ENCODE data around the gene STIM1.
A peak's percentile ranks its signal among the peaks of the same experiment; 100 is the strongest.

STIM1 gene

DNA sequence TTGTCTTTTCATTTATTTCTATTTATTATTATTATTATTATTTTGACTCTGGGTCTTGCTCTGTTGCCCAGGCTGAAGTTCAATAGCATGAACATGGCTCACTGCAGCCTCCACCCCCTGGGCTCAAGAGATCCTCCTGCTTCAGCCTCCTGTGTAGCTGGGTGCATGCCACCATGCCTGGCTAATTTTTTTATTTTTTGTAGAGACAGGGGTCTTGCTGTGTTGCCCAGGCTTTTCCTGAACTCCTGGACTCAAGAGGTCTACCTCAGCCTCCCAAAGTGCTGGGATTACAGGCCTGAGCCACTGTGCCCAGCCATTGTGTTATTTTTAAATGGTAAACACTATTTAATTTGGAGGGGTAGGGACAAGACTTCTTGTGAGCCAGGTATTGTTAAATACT is 215.9 kb downstream of the STIM1 start:
- DNase-seq (ENCODE audit: low read depth), result no peak

DNA sequence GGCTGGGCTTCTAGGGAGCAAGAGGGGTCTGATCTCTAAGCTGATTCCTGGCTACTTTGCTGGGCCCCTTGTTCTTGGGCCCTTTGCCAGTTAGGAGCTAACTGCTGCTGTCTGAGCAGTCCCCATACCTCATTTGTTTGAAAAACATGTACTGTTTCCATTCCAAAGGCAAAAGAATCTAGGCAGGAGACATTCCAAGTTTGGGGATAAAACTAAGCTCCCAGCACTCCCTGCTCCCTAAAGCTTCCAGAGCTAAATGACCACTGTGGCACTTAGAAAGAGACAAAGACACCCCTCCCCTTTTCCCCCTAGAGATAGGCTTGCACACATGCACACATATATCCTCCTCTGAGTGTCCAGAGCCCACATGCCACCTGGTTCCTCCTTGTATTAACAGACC is 216.4 kb downstream of the STIM1 start:
- no peak for DNase-seq (ENCODE audit: low read depth)

DNA sequence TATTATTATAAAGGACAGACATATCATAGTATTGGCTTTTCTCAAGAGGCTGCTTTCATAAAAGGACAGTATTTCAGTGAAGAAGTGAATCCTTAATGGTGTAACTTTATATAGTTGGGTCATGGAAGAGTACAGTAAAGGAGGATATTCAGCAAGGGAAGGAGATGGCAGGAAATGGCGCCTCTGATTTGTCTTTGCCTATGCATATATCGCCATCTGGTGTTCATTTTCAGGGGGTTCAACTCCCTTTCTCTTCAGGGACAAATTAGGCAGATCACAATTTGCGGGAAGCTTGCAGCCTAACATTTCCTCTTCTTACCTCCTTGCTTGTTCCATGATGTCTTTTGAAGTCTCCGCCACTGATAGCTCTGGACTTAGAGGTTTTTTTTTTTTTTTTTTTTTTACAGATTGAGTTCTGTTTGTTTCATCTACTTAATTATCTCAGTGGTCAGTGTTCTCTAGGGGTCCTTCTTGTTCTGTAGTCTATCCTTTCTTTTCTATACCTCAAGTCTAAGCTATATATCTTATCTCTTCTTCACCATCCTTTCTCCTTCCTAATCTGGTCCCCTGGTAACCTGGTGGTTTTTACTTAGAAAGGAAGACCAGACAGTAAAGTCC is 217.3 kb downstream of the STIM1 start:
- DNase-seq (ENCODE audit: low read depth), result peak; percentile 43

DNA sequence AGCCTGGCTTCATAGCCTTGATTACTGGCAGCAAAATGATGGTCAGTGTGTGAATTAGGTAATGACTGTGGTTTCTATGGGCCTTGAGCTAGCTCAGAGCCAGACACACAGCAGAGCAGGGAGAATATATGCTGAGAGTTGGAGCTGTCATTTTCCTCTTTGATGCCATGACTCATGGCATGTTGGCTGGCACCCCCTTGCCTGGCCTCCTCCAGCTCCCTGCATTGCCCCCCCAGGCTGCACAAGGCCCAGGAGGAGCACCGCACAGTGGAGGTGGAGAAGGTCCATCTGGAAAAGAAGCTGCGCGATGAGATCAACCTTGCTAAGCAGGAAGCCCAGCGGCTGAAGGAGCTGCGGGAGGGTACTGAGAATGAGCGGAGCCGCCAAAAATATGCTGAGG is 218.8 kb downstream of the STIM1 start:
- no peak for DNase-seq (ENCODE audit: low read depth)

DNA sequence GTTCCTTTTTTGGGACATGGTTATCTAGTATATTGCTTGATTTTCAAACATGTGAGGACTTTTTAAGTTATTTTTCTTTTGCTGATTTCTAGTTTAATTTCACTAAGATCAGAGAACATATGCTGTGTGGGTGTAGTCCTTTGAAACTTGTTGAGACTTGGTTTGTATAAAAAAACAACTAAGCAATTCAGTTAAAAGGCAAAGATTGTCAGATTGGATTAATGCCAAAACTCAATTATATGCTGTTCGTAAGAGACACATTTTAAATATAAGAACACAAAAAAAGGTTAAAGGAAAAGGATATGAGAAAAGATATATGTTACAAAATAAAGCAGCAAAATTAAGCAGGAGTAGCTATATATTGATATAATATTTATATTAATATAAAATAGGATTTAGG is 221.3 kb downstream of the STIM1 start:
- DNase-seq (ENCODE audit: low read depth), result no peak

DNA sequence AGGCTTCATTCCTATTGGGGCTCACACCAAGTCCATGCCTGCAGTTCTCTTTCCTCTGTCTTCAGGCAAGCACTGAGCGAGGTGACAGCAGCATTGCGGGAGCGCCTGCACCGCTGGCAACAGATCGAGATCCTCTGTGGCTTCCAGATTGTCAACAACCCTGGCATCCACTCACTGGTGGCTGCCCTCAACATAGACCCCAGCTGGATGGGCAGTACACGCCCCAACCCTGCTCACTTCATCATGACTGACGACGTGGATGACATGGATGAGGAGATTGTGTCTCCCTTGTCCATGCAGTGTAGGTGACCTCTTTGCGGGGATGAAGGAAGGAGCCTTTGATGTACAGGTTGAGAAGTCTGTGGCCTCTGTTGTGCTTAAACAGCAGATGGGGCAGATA is 227.7 kb downstream of the STIM1 start:
- DNase-seq (ENCODE audit: low read depth), result no peak

DNA sequence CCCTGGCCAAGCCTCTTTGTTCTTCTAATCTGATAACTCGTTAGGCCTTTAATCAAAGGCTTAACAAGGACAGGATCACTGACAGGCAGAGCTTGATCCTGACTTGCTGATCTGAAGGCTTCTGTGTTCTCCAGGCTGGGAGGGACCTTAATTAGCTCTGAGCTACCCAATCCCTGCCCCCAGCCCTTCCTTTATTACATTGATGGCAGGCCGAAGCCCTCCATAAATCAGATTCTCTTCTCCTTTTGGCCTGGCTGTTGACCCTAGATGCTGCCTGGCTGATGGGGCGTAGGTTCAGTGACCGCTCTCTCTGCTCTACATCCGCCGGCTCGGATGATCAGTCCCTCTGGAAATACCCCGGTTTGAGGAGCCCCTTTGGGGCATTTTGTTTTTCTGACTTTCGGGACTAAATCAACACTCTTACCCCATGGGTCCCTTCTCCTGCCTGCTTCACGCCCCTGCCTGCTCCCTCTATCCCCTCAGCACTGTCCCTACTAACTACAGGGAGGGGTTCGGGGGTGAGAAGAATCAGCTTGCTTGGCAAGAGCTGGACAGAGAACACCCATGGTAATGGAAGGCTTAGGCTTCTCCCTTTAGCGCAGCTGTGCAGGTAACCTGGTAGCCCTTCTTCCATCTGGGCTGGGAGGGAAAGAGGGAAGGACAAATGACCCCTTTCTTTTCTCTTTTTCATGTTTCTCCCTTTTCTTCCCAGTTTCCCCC is 229.1 kb downstream of the STIM1 start:
- no peak for DNase-seq (ENCODE audit: low read depth)

DNA sequence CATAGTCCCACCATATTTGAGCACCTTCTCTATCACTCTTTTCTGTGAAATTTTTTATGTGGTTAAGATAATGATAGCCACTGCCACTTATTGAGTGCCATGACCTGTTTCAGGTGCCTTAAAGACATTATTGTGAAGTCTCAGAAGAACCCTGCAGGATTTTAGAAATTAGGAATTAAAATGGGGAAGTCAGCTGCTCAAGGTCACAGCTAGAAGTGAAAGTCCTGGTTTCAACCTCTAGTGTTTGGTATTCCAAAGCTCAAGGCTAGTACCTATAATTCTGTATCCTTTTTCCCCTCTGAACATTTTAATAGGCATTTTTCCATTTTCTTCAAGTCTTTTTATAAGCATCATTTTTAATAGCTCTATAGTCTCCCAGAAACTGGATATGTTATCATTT is 230.1 kb downstream of the STIM1 start:
- no peak for DNase-seq (ENCODE audit: low read depth)

DNA sequence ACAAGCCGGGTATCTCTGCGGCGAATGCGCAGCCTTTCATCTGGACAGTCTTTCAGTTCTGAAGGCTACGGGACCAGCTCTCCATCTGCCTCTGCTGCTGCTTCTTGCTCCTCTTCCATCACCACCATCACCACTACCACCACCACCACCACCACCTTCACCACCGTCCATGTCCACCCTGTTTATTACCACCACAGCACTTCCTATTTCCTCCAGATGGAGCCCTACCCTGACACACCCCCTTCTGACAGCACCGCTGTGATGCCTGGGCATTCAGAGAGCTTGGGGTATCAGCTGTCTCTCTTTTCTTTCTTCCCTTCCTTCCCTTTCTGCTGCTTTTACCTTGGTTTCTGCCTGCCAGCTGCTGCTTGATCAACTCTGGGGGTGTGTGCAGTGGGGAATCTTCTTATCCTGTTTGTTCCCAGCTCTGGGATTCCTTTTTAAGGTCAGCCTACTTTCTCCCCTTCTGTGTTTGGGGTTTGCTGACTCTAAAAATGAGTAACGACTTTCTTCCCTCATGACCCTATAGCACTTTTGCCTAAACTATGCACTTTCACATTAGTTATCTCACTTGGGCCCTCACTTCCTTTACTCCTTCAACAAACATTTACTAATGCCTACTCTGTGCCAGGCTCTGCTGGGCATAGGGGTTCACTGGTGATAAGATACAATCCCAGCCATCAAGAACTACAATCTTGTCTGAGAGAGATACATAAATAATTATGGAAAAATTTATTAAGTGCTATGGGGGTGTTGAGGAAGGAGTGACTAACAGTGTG is 231.3 kb downstream of the STIM1 start:
- DNase-seq (ENCODE audit: low read depth), result no peak

DNA sequence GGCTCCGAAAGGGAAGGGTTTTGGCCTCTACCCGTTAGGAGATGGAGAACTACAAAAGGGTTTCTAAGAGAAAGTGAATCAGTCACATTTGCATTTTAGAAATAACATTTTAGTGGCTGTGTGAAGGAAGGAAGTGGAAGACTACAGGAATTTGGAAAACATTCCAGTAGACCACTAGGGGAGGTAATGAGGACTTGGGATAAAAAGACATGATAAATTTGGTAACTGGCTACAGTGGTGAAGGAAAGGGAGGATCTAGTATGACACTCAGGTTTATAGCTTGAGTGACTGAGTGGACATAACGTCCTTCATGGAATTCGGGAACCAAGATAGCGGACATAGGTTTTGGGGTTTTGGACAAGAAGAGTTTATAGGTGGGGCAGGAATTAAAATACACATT is 232.1 kb downstream of the STIM1 start:
- no peak for DNase-seq (ENCODE audit: low read depth)

DNA sequence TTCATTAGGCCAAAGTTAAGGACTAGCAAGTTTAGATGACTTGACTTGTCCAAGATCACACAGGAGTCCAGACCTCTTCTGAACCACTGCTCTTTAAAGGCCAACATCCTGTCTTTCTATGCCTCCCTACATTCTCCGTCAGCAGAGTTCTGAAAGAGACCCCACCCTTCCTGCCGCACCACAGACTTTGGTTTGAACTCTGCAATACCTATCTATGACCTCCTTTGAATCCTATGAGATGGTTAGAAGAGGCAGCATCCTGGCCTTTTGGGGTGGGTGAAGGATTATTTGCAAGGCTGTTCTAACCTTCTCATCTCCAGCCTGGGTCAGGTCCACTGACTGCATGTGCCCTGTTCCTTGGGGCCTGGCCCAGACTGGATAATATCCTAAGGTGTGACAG is 234.8 kb downstream of the STIM1 start:
- DNase-seq (ENCODE audit: low read depth), result no peak

DNA sequence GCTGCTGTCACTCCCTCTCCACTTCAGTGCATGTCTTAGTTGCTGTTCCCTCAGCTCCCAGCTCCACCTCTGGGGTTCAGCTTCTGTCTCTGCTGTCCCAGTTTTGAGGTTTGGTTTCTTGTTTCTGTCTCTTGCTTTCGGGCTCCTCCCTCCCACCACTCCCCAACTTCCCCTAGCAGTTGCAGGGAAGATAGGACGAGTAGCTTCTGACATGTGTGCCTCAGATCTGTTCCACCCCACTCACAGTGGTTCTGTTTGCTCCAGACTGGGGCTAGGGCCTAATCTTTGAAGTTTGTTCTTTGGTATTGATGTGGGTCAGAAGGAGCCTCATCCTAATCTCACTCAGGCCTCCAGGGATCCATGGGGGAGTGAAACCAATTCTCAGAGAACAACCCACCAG is 236.6 kb downstream of the STIM1 start:
- DNase-seq (ENCODE audit: low read depth), result no peak

DNA sequence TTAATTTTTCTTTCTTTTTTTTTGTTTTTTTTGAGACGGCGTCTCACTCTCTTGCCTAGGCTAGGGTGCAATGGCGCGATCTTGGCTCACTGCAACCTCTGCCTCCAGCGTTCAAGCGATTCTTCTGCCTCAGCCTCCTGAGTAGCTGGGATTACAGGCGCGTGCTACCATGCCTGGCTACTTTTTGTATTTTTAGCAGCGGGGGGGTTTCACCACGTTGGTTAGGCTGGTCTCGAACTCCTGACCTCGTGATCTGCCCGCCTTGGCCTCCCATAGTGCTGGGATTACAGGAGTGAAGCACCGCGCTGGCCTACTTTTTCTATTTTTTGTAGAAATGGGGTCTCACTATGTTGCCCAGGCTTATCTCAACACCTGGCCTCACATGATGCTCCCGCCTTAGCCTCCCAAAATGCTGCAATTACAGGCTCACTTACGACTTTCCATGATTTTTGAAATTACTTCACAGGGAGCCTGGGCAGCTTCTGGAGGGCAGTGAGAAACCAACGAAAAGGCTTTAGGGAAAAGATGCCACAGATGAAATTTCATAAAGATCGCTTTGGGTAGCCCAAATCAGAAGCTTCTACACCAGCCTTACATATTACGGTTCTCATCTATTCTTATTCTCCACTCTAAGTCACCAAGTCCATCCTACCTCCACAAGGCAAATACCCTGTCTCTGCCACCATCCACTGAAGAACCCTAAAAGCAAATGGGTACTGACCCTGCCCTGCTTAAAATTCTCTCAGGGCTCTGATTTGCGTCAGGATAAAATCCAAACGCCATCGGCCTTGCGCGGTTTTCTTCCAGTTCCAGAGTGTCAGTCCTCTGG is 238.3 kb downstream of the STIM1 start:
- DNase-seq (ENCODE audit: low read depth), result no peak

DNA sequence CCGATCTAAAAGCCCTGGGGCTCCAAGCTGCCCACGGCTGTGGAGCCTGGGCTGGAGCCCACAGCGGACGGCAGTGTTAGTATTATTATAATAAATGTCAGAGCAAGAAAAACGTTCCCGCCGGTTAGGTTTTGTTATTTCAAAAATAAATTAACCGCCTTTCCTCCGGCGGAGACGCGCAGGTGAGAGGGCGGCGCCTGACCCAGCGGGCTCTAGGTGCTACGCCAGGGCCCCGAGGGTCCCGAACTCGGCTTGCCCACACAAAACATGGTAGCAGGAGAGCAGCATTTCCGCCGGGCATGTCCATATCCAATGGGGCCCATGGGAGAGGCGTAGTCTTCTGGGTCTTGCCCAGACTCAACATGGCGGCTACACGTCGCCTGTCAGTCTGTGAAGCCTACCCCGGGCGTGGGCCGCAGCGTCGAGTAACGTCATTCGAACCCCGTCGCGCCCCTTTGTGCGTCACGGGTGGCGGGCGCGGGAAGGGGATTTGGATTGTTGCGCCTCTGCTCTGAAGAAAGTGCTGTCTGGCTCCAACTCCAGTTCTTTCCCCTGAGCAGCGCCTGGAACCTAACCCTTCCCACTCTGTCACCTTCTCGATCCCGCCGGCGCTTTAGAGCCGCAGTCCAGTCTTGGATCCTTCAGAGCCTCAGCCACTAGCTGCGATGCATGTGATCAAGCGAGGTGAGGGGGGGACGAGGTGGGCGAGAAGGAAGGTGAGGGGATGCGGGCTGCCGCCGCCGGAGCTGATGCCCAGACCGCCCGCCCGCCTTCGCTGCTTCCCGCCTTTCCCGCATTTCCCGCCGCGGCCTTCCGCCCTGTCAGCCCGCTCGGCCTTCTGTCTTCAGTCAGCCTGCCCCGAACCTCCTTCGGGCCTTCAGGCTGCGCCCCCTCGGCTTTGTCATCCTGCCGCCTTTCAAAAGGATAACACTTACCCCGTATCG is 239.2 kb downstream of the STIM1 start, which contains the start of gene RRM1:
Gene RRM1 (plus strand): TSS at position 452 of the 944 bp plus-strand sequence. CDS start 214 bp downstream, at position 666.
- peak; percentile 91 for DNase-seq (ENCODE audit: low read depth)

DNA sequence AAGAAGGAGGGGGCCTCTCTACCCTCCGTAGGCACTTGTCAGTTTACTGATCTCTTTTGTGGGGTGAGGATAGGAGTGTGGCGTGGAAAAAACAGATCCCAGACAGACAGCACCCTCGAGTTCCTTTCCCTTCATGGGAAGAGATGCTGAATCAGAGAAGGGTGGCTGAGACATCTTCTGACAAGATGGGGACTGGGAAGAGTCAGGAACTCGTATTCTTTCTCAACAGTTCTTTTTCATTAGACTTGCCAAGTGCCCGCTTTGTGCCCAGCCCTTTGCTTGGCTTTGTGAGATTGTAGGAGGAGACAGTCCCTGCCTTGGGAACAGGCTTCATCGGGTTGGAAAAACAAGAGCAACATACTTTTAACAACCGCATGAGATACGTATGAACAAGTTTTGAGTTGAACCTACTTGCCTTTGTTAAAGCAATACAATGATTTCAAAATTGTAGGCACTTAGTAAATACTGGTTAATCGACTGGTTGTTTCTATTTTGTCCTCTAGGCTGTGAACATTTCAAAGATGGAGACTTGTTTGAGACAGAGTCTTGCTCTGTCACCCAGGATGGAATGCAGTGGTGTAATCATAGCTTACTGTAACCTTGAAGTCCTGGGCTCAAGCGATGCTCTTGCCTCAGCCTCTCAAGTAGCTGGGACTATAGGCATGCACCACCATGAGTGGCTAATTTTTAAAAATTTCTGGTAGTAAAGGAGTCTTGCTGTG is 240.2 kb downstream of the STIM1 start:
- DNase-seq (ENCODE audit: low read depth), result no peak

DNA sequence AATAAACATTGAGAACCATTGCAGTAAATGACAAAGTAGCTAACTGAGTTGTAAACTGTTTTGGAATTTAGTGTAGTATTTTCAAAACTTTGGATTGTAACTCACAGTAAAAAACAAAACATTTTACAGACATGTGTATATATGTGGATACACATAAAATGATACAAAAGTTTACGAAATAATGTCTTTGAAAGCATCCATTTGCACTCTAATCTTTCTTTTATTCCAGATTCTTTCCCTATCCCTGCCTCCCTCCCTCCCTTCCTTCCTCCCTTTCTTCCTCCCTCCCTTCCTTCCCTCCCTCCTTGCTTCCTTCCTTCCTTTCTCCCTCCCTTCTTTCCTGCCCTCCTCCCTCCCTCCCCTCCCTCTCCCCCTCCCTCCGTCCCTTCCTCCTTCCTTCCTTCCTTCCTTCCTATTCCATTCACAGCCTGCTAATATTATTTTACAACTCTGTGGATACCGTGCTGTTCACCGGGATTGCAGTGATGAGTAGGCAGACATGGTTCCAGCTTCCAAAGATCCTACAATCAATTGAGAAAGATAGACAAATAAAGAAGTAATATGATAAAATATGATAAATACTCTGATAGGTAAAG is 242.7 kb downstream of the STIM1 start:
- no peak for DNase-seq (ENCODE audit: low read depth)

DNA sequence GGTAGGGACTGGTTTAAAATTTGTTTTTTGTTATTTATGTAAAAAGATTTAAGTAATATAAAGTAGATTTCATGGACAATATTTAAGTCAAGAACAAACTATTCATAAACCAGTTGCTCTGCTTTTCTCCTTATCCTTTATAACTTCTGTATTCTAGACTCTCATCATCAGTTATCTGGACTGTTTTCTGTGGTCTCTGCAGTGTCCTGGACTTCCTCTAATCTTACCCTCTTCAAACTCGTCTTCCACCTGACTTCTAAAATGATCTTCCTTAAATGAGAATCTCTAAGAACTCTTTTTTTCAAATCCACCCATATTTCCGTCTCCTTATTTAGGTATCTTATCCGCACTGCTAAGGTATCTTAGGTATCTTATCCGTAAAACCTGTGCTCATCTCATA is 247.2 kb downstream of the STIM1 start:
- DNase-seq (ENCODE audit: low read depth), result no peak

DNA sequence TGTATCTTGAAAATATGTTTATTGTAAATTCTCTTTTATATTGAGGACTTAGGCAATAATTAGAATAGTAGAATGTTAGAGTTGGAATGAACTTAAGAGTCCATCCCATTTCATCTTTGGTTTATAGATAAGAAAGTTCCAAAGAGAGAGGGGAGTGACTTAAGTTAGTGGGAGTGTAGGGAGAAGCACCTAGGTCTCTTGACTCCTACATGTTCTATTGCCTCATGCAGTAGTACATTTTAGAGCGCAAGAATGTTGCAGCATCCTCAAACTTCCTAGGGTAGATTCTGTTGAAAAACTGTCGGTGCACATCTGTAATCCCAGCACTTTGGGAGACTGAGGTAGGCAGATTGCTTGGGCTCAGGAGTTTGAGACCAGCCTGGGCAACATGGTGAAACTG is 247.8 kb downstream of the STIM1 start:
- no peak for DNase-seq (ENCODE audit: low read depth)

DNA sequence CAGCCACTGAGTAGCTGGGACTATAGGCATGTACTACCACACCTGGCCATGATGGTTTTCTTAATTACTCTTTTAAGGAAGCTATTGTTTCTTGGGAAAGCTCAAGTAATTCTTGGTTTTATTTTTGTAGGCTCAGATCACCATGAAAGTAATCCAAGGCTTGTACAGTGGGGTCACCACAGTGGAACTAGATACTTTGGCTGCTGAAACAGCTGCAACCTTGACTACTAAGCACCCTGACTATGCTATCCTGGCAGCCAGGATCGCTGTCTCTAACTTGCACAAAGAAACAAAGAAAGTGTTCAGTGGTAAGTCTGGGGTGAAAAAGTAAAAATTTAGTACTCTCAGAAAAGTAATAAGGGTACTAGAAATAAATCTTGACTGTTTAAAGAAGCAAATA is 250.5 kb downstream of the STIM1 start:
- no peak for DNase-seq (ENCODE audit: low read depth)

DNA sequence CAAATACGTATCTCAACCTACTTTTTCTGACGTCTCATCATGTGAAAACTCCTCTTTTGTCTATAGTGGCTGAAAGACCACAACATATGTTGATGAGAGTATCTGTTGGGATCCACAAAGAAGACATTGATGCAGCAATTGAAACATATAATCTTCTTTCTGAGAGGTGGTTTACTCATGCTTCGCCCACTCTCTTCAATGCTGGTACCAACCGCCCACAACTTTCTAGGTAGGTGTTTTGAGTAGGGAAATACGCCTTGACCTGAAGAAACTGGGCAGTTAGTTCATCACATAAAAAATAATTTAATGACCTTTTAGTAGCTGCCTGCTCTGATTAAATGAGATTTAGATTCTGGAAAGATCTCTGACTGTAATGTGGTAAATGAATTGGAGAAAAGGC is 256.4 kb downstream of the STIM1 start:
- DNase-seq (ENCODE audit: low read depth), result no peak

All from activated gamma-delta T cell treated with anti-CD3 and anti-CD28 coated beads, Interleukin-2, amount 50 U/mL, for 16 hours (primary cell).